ENCODE results near the gene STX7.

GRCh38 chr6:132425176-132425575 is 87.7 kb downstream of the STX7 start:
- TF ChIP-seq BACH2 (CRISPR knock-in tag; IDR thresholded peaks at IDR 0.05; ENCODE audit: borderline replicate concordance) (no peak), ISL1 (CRISPR knock-in tag; IDR thresholded peaks at IDR 0.05) (no peak), ZNF8 (CRISPR knock-in tag; IDR thresholded peaks at IDR 0.05) (no peak), PPARA (CRISPR knock-in tag; IDR thresholded peaks at IDR 0.05; ENCODE audit: borderline replicate concordance) (no peak), ZNF565 (CRISPR knock-in tag; conservative IDR thresholded peaks at IDR 0.05; ENCODE audit: low read depth) (no peak), PATZ1 (CRISPR knock-in tag; IDR thresholded peaks at IDR 0.05; ENCODE audit: borderline replicate concordance) (no peak)

Data from SK-N-SH treated with all-trans-retinoic acid at 6 μM for 48 hours (cell line).